Right ventricle myocardium inferior (tissue), 1 donor: ENCODE measurements around the gene TRAPPC10. TPM values are rescaled to one million over a fixed set of nuclear protein-coding genes. Genes with fewer than 3 reads are reported as not detected.

Source experiments
- ATAC-seq: fragments of 200-7000 bp; cut with Tn5 transposase; one replicate; pipeline ENCODE4 v1.9.1; 2020; ENCODE audit warnings: mild to moderate bottlenecking, moderate library complexity
- DNase-seq: peaks from one replicate; pipeline ENCODE4 v3.0.0; 2021; ENCODE audit errors: missing footprints
- intact Hi-C: fragments of 100-400 bp; cut with DNase I; formaldehyde crosslinking; loops from one replicate; pipeline ENCODE4 v1.11.0; 2022
- total RNA-seq: library from RNA; stranded (reverse); fragmentation: NEBNext Ultra II Directional; extraction: Animal tissue kit (Norgen Biotek cat#: 25700); gene quantifications from one replicate; pipeline ENCODE4 v1.2.1, GENCODE V29; 2021
- donor health status: DM: no; HTN: yes; CAD: no; lungs with severe emphysema.

The TRAPPC10 gene
- total RNA-seq, 1 donor from 2014 or later: 20.3 TPM

DNA sequence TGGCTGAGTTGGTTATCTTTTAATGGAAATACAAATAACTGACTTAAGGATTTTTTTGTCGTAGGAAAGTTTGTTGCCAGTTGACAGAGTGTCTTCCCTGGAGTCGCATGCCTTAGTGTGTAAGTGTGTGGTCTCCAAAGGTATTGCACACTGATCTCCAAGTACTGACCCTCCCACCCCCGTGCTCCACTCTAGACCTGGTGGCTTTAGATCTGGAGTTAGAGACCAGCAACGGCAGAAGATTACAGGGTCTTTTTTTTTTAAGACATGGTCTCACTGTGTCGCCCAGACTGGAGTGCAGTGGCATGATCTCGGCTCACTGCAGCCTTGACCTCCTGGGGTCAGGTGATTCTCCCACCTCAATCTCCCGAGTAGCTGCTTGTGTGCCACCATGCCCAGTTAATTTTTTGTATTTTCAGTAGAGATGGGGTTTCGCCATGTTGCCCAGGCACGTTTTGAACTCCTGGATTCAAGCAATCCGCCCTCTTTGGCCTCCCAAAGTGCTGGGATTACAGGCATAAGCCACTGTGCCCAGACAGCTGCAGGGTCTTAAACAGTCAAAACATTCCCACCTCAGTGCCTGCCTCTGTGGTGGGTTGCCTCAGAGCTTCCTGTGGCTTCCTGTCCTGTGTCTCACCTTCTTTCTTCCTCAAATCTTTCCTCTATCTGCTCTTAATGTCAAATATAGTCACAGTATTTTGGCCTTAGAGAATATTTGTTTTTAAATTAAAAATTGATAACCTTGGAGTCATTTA lies 6.9 kb downstream of the TRAPPC10 start:
- intact Hi-C loops: no loop called here
- no peak for ATAC-seq
- DNase-seq: no peak

- DNase-seq: no peak
- peak; percentile 15 for ATAC-seq
- intact Hi-C loops: no loop called here
Measured at GRCh38 chr21:44019568-44019958, 7.5 kb downstream of the TRAPPC10 start.

DNA sequence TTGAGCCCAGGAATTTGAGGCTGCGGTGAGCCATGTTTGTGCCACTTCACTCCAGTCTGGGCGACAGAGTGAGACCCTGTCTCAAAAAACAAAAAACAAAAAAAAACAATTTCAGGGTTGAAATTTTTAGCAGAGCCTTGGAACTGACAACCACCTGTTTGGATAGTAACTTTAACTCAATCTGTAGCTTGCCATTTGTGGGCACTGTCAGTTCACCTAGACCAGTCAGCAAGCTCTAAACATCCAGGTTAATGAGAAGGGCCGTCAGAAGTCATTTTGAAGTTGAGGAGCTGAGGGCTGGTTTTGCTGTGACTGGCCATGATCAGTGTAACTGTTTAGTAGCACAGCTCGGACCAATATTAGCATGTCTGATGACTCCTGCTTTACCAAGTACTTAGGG lies 8.4 kb downstream of the TRAPPC10 start:
- intact Hi-C loops: loop anchor here (2.0 kb wide), 1 partner anchor 16 kb away; no protein-coding TSS in a partner anchor
- ATAC-seq (no peak), DNase-seq (no peak)

- ATAC-seq (no peak), DNase-seq (no peak)
- intact Hi-C loops: loop anchor here (2.0 kb wide), 1 partner anchor 16 kb away; no protein-coding TSS in a partner anchor
Measured at GRCh38 chr21:44021064-44021463, 9.0 kb downstream of the TRAPPC10 start.

GRCh38 chr21:44024257-44024656 lies 12.1 kb downstream of the TRAPPC10 start:
- DNase-seq (no peak), ATAC-seq (no peak)
- intact Hi-C loops: no loop called here

DNA sequence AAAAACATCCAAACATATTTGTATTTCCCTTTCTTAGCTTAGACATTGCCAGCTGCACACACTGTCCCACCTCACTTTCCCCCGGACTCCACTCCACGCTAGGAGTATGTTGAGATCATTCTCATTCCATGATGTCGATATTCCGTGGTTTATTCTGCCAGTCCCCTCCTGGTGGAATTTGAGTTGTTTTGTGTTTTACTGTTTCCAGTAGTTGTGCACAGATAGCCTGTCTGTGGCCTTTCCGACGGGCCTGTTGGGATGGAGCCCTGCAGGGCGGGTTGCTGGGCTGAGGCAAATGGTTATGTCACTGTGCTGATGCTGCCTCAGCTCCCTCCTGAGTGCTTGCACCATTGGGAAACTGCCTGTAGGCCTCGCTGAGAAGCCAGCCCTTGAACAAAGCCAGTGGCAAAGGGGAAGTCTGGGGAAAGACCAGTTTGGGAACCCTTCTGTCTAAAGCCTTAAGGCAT lies 12.8 kb downstream of the TRAPPC10 start:
- intact Hi-C loops: no loop called here
- peak; percentile 83 for DNase-seq
- ATAC-seq: peak; percentile 86

- no peak for DNase-seq
- no peak for ATAC-seq
- intact Hi-C loops: no loop called here
Measured at GRCh38 chr21:44027607-44028286, 15.6 kb downstream of the TRAPPC10 start.

GRCh38 chr21:44028287-44028659 lies 16.2 kb downstream of the TRAPPC10 start:
- ATAC-seq (no peak), DNase-seq (no peak)
- intact Hi-C loops: no loop called here

DNA sequence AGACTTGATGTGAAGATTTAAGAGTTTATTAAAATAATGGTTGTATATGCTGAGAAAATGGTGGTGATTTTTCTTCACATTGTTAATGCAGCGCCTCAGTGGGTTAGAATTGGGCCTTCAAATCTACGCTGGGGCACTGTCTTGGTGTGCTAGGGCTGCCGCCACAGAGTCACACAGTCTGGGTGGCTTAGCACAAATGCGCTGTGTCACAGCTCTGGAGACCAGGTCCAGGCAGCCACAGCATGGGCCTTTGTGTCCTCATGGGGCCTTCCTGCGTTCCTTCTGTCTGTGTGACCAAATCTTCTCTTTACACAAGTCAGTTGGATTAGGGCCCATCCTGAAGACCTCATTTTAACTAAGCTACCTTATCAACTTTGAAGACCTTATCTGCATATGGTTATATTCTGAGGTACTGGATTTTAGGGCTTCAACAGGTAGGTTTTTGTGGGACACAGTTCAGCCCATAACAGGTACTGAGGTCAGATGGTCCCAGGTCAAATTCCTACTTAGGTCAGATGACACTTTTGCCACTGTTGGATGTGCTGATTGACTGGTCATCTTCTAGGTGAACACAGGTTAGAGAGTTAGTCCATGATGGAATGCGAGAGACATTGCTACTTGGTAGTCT lies 17.5 kb downstream of the TRAPPC10 start:
- DNase-seq (no peak), ATAC-seq (no peak)
- intact Hi-C loops: no loop called here

DNA sequence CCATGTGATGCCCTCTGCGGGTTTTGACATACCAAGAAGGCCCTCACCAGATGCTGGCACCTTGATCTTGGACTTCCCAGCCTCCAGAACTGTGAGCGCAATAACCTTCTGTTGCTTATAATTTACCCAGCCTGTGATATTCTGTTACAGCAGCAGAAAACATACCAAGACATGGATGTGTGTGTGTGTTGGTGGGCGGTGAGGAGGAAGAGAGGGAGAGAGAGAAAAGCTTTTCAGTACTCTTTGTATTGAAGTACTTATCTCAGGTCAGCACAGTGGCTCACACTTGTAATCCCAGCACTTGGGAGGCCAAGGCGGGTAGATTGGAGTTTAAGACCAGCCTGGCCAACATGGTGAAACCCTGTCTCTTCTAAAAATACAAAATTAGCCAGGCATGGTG lies 23.1 kb downstream of the TRAPPC10 start:
- intact Hi-C loops: no loop called here
- ATAC-seq: no peak

GRCh38 chr21:44038063-44038462 lies 26.0 kb downstream of the TRAPPC10 start:
- DNase-seq: no peak
- intact Hi-C loops: no loop called here
- ATAC-seq: no peak

More for the DNA sequence above, 23.1 kb downstream of the TRAPPC10 start:
- DNase-seq: no peak

- DNase-seq: no peak
- intact Hi-C loops: no loop called here
Measured at GRCh38 chr21:44039828-44040227, 27.7 kb downstream of the TRAPPC10 start.

GRCh38 chr21:44043613-44044012 lies 31.5 kb downstream of the TRAPPC10 start:
- DNase-seq: no peak
- no peak for ATAC-seq
- intact Hi-C loops: no loop called here

More at GRCh38 chr21:44039828-44040227, 27.7 kb downstream of the TRAPPC10 start:
- no peak for ATAC-seq

DNA sequence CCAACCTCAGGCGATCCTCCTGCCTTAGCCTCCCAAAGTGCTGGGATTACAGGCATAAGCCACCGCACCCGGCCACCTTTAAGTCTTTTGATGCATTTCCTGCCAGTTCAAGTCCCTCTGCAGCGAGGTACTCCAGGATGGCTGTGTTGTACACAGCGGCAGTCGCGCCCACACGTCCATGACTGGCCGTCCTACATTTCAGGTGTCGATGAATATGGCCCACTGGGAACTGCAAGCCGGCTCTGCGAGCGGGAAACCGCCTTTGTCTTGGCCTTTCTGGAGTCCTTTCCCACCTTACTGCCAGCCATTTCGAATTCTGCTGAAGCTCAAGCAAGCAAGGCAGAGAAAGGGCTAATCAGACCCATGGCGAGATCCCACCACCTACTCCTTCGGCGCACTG lies 34.6 kb downstream of the TRAPPC10 start:
- ATAC-seq: no peak
- intact Hi-C loops: no loop called here
- DNase-seq: no peak

DNA sequence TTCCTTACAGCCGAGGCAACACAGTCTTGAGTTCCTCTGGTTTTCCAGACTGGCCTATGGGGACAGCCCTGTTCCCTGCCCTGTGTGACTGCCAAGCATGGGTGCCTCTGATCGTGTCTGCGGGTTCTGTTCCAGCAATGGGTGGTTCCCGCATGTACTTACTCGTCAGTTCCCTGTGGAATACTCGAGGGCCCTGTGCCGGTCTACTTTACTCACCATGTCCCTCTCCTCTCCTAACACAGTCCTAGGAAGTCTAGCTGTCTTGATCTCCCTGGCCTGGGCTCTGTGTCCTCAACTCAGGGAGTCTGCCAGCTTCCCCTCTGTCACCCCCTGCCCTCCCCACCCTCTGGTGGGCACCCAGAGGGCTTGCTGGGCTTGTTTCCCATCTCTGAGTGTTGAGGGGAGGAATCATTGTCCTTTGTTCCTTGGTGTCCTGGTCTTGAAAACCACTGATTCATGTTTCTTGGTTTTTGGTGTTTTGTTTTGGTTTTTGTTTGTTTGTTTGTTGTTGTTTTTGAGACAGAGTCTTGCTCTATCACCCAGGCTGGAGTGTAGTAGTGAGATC lies 36.0 kb downstream of the TRAPPC10 start:
- no peak for DNase-seq
- intact Hi-C loops: no loop called here
- no peak for ATAC-seq

DNA sequence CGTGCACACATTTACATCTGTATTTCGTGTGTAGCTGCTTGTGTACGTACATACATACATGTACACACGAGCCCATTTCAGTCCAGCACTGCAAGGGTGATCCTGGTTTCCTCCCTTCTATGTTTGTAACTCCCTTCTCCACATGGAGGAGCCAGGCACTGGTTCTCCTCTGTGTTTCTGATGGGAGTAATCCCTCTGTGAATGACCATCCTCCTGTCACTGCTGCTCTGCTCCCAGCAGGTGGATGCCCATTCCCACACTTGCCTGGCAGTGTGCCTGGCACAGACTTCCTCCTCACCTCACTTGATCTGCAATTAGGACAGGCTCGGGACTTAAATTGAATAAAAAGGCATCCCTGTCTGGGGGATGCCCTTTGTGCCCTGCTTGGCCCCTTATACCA lies 37.1 kb downstream of the TRAPPC10 start:
- ATAC-seq (no peak), DNase-seq (no peak)
- intact Hi-C loops: no loop called here

DNA sequence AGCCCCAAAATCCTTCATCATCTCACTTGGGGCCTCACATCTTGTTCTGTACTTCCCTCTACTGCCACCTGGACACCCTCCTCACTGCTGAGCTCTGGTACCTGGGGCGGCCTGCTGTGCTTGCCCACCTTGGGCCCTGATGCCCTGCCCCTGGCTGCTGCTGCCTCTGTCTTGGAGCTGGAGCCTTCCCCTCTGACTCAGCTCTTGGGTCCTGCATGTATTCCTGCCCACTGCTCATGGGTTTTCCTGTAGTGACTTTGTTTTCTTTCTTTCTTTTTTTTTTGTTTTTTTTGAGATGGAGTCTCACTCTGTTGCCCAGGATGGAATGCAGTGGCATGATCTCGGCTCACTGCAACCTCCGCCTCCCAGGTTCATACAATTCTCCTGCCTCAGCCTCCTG lies 37.5 kb downstream of the TRAPPC10 start:
- intact Hi-C loops: no loop called here
- DNase-seq (no peak), ATAC-seq (no peak)

GRCh38 chr21:44050276-44050675 lies 38.2 kb downstream of the TRAPPC10 start:
- DNase-seq: no peak
- no peak for ATAC-seq
- intact Hi-C loops: no loop called here

- DNase-seq: peak; percentile 75
- peak; percentile 69 for ATAC-seq
- intact Hi-C loops: no loop called here
Measured at GRCh38 chr21:44051462-44051941, 39.4 kb downstream of the TRAPPC10 start.
